PC-3 (cell line): ENCODE results near the gene GRWD1.

Experiments used
- CTCF ChIP-seq: fragments of 300-600 bp; sonication (generic); conservative IDR thresholded peaks from 2 replicates; pipeline ENCODE4 v1.5.1; 2017; ENCODE audit warnings: antibody characterized with exemption, low read depth, mild to moderate bottlenecking, low read length
- EZH2 ChIP-seq: fragments of 300-600 bp; sonication (generic); IDR thresholded peaks from one replicate; pipeline ENCODE4 v1.6.1; 2017; ENCODE audit warnings: antibody characterized with exemption, mild to moderate bottlenecking, low read length; ENCODE audit not compliant: unreplicated experiment

- TF ChIP-seq EZH2, result no peak
- no peak for TF ChIP-seq CTCF
Observed at GRCh38 chr19:48476176-48476575, 30.4 kb downstream of the GRWD1 start.
